Epidermal melanocyte (primary cell): ENCODE results near the gene CCL4L2.
"Not testable (repeated sequence)": the region's sequence is repeated elsewhere in the genome, so short reads cannot be mapped to it uniquely, and the experiment has no call there.

Experiments
- DNase-seq: peaks from one replicate; pipeline ENCODE4 v3.0.0; 2011; ENCODE audit warnings: low spot score; ENCODE audit not compliant: insufficient read length

CCL4L2 gene

GRCh38 chr17:36195434-36196130 lies 15.3 kb upstream of the CCL4L2 start:
- no peak for DNase-seq

GRCh38 chr17:36196131-36196486 lies 14.8 kb upstream of the CCL4L2 start:
- no peak for DNase-seq

GRCh38 chr17:36197387-36197703 lies 13.5 kb upstream of the CCL4L2 start:
- no peak for DNase-seq

- no peak for DNase-seq
These were observed 11.9 kb upstream of the CCL4L2 start for GRCh38 chr17:36198831-36199465.

GRCh38 chr17:36201102-36201501 lies 9.8 kb upstream of the CCL4L2 start:
- not testable (repeated sequence) for DNase-seq

- not testable (repeated sequence) for DNase-seq
These were observed 9.4 kb upstream of the CCL4L2 start for GRCh38 chr17:36201506-36201905.

- no peak for DNase-seq
These were observed 7.5 kb upstream of the CCL4L2 start for GRCh38 chr17:36203335-36203734.

- no peak for DNase-seq
These were observed 6.0 kb upstream of the CCL4L2 start for GRCh38 chr17:36204724-36205500.

- DNase-seq: no peak
These were observed 5.0 kb upstream of the CCL4L2 start for GRCh38 chr17:36205637-36206485.

- DNase-seq: not testable (repeated sequence)
These were observed 4.4 kb upstream of the CCL4L2 start for GRCh38 chr17:36206486-36206821.

GRCh38 chr17:36207383-36207782 lies 3.5 kb upstream of the CCL4L2 start:
- not testable (repeated sequence) for DNase-seq

- no peak for DNase-seq
These were observed 1.3 kb upstream of the CCL4L2 start for GRCh38 chr17:36209575-36209974.

GRCh38 chr17:36211484-36212271 lies 815 bp downstream of the CCL4L2 start:
- DNase-seq: not testable (repeated sequence)

- DNase-seq: no peak
These were observed 1.4 kb downstream of the CCL4L2 start for GRCh38 chr17:36212272-36212605.

GRCh38 chr17:36212966-36213365 lies 2.1 kb downstream of the CCL4L2 start:
- DNase-seq: no peak

GRCh38 chr17:36213695-36214094 lies 2.8 kb downstream of the CCL4L2 start:
- no peak for DNase-seq

- DNase-seq: no peak
These were observed 4.1 kb downstream of the CCL4L2 start for GRCh38 chr17:36214918-36215317.

- DNase-seq: not testable (repeated sequence)
These were observed 4.8 kb downstream of the CCL4L2 start for GRCh38 chr17:36215406-36216308.

GRCh38 chr17:36219556-36219955 lies 8.7 kb downstream of the CCL4L2 start:
- DNase-seq: not testable (repeated sequence)
